ENCODE data around the gene KCTD19. TPM values are rescaled to one million over a fixed set of nuclear protein-coding genes. Genes with fewer than 3 reads are reported as not detected.
A peak's percentile ranks its signal among the peaks of the same experiment; 100 is the strongest.

The KCTD19 gene
- total RNA-seq, 6 experiments from 2014 or later: not detected

DNA sequence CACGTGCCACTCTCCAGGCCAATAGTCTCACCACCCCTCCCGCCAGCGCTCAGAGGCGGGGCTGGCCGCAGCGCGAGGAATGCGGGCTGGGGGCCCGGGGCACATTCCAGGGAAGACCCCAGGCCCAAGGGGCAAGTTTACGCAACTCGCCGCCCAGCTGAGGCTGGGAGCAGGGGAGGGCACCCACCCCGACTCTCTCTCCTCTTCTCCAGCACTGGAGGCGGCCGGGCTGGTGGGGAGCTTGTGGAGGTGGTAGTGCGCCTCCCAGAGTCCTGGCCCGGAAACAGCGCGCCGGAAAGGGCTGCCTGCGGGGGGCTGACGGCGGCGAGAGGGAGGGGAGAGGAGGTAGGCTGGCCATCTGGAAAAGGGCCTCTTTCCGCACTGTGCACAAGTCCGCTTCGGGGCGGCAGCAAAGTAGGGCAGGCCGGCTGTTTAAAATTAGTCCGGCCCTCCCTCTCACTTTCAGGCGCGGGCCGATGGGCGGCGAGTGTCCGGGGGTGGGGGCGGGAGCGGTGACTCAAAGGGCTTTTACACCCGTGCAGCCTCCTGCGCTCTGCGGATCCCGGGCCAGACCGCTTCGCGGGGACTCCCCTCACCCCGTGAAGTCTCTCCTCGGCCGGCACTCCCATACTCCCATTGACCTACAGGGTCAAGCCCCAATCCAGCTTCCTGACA, 80.3 kb downstream of the KCTD19 start:
- TF ChIP-seq, protein P1, sequence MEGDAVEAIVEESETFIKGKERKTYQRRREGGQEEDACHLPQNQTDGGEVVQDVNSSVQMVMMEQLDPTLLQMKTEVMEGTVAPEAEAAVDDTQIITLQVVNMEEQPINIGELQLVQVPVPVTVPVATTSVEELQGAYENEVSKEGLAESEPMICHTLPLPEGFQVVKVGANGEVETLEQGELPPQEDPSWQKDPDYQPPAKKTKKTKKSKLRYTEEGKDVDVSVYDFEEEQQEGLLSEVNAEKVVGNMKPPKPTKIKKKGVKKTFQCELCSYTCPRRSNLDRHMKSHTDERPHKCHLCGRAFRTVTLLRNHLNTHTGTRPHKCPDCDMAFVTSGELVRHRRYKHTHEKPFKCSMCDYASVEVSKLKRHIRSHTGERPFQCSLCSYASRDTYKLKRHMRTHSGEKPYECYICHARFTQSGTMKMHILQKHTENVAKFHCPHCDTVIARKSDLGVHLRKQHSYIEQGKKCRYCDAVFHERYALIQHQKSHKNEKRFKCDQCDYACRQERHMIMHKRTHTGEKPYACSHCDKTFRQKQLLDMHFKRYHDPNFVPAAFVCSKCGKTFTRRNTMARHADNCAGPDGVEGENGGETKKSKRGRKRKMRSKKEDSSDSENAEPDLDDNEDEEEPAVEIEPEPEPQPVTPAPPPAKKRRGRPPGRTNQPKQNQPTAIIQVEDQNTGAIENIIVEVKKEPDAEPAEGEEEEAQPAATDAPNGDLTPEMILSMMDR (IDR thresholded peaks at IDR 0.05): peak; percentile 68
- Mint-ChIP-seq H3K4me1 (ENCODE audit: low read depth) (peaks cover 67% of the 10 kb centered on the region), H3K27ac (peak overlapping the region; percentile 97), H3K36me3 (ENCODE audit: low read depth) (no peaks in the 10 kb centered on the region; the same call in 1 of the 2 replicates), H3K27me3 (ENCODE audit: insufficient read depth) (peaks cover 2% of the 10 kb centered on the region), H3K9me3 (no peaks in the 10 kb centered on the region), H3K4me3 (peak overlapping the region; percentile 89)
- peak; percentile 81 for DNase-seq

- peak overlapping the region; percentile 97 for H3K27ac Mint-ChIP-seq
- H3K27me3 Mint-ChIP-seq (ENCODE audit: insufficient read depth): peaks cover 2% of the 10 kb centered on the region
- peaks cover 70% of the 10 kb centered on the region for H3K4me1 Mint-ChIP-seq (ENCODE audit: low read depth)
- DNase-seq: no peak
- no peaks in the 10 kb centered on the region; the same call in 1 of the 2 replicates for H3K36me3 Mint-ChIP-seq (ENCODE audit: low read depth)
- peak overlapping the region; percentile 89 for H3K4me3 Mint-ChIP-seq
- H3K9me3 Mint-ChIP-seq: no peaks in the 10 kb centered on the region
- TF ChIP-seq, protein P1 (IDR thresholded peaks at IDR 0.05): no peak
Measured at GRCh38 chr16:67245674-67246080, 80.9 kb downstream of the KCTD19 start.

- peaks cover 2% of the 10 kb centered on the region for H3K27me3 Mint-ChIP-seq (ENCODE audit: insufficient read depth)
- no peaks in the 10 kb centered on the region; the same call in 1 of the 2 replicates for H3K36me3 Mint-ChIP-seq (ENCODE audit: low read depth)
- peak overlapping the region; percentile 97 for H3K27ac Mint-ChIP-seq
- H3K9me3 Mint-ChIP-seq: no peaks in the 10 kb centered on the region
- H3K4me1 Mint-ChIP-seq (ENCODE audit: low read depth): peaks cover 70% of the 10 kb centered on the region
- H3K4me3 Mint-ChIP-seq: peak overlapping the region; percentile 89
- no peak for DNase-seq
- TF ChIP-seq, protein P1 (IDR thresholded peaks at IDR 0.05): no peak
Measured at GRCh38 chr16:67245186-67245585, 81.4 kb downstream of the KCTD19 start.

DNA sequence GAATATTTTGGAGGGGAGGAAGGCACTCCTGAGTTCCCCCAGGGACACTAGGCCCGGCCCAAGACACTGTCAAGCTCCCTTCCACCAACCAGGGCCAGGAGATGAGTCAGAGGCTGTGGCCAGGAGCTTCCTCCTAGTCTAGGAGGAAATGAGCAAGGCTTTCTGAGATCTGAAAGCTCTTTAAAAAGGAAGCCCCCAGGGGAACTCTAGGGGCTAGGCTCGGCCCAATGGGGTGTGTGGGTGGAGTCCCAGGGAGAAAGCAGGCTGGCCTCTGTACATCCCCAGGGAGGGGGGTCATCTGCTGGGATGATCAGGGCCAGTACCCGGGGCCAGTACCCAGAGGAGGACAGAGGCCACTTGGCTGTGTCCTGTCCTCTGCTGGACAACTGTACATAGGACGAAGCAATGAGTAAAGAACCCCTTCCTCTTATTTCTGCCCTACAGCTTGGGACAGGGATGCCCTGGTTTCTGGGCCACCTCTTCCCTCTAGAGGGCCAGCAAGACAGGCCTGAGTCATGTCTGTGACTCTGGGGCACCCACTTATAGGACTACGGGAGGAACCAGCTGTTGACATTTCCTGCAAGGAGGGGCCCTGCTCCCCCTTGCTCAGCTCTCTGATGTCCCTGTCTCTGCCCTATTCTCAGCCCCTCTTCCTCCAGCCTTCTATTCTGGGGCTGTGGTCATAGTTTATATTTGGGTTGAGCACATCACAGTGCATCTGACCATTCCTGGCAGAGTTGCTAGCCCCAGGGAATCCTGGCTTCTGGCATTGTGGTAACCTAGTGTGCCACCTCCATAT, 82.0 kb downstream of the KCTD19 start:
- peak; percentile 94 for DNase-seq
- H3K27me3 Mint-ChIP-seq (ENCODE audit: insufficient read depth): peaks cover 2% of the 10 kb centered on the region
- H3K9me3 Mint-ChIP-seq: no peaks in the 10 kb centered on the region
- H3K4me3 Mint-ChIP-seq: peak overlapping the region; percentile 89
- TF ChIP-seq, protein P1 (IDR thresholded peaks at IDR 0.05): 0 out of 2 replicates have a peak, but pooled peaks have one; percentile 32
- H3K27ac Mint-ChIP-seq: peak overlapping the region; percentile 97
- H3K4me1 Mint-ChIP-seq (ENCODE audit: low read depth): peaks cover 70% of the 10 kb centered on the region
- H3K36me3 Mint-ChIP-seq (ENCODE audit: low read depth): no peaks in the 10 kb centered on the region; the same call in 1 of the 2 replicates

- peaks cover 3% of the 10 kb centered on the region for H3K27me3 Mint-ChIP-seq (ENCODE audit: insufficient read depth)
- peaks cover 67% of the 10 kb centered on the region for H3K4me1 Mint-ChIP-seq (ENCODE audit: low read depth)
- no peak for DNase-seq
- peak overlapping the region; percentile 97 for H3K27ac Mint-ChIP-seq
- TF ChIP-seq, protein P1 (IDR thresholded peaks at IDR 0.05): no peak
- H3K4me3 Mint-ChIP-seq: peak overlapping the region; percentile 20; the same call in 1 of the 2 replicates
- peaks cover 3% of the 10 kb centered on the region; the same call in 1 of the 2 replicates for H3K36me3 Mint-ChIP-seq (ENCODE audit: low read depth)
- no peaks in the 10 kb centered on the region for H3K9me3 Mint-ChIP-seq
Measured at GRCh38 chr16:67243481-67243880, 83.1 kb downstream of the KCTD19 start.
